ENCODE measurements around the gene SMIM8. TPM values are rescaled to one million over a fixed set of nuclear protein-coding genes. Genes with fewer than 3 reads are reported as not detected.
A peak's percentile ranks its signal among the peaks of the same experiment; 100 is the strongest.

The SMIM8 gene
- total and polyA plus RNA-seq, 4 donors: 2.6 to 23.2 (median 8.1) TPM

DNA sequence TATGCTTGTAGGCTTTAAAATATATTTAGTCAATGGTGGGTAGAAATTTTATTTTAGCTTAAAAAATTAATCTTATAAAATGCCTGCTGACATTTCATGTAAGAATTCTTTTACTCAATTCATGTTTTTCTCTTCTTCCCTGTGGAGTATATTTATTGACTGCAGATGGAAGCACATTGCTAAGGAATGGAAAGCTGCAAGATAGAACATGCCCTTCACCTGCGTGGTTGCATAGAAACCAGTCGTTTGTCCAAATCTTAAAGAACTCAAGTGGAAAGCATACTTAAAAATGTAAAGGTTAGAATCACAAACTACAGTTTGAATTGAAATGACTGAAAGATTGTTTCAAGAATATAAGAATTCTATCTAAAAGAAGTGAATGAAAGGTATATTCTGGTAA is 52.9 kb downstream of the SMIM8 start:
- WGBS, 2 donors: 81 to 87% methylated on average over 2 of the region's 2 CpGs
- TF ChIP-seq, protein P1, sequence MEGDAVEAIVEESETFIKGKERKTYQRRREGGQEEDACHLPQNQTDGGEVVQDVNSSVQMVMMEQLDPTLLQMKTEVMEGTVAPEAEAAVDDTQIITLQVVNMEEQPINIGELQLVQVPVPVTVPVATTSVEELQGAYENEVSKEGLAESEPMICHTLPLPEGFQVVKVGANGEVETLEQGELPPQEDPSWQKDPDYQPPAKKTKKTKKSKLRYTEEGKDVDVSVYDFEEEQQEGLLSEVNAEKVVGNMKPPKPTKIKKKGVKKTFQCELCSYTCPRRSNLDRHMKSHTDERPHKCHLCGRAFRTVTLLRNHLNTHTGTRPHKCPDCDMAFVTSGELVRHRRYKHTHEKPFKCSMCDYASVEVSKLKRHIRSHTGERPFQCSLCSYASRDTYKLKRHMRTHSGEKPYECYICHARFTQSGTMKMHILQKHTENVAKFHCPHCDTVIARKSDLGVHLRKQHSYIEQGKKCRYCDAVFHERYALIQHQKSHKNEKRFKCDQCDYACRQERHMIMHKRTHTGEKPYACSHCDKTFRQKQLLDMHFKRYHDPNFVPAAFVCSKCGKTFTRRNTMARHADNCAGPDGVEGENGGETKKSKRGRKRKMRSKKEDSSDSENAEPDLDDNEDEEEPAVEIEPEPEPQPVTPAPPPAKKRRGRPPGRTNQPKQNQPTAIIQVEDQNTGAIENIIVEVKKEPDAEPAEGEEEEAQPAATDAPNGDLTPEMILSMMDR (IDR thresholded peaks at IDR 0.05; ENCODE audit: control extremely low read depth, extremely low read depth): no peak
- Histone ChIP-seq H3K27me3 (ENCODE audit: control insufficient read depth in 3 of 3, insufficient read depth in 3 of 3, low read length in 2 of 3) (no peaks in the 10 kb centered on the region), H3K9me3 (ENCODE audit: control insufficient read depth in 4 of 4, insufficient read depth in 3 of 4, low read length in 3 of 4) (no peaks in the 10 kb centered on the region), H3K4me3 (no peak overlapping the region), H3K9ac (ENCODE audit: insufficient read depth in 1 of 2, low read length in 2 of 2) (no peak overlapping the region), H3K27ac (ENCODE audit: low read depth in 1 of 2, low read length in 1 of 2) (no peak overlapping the region), H3K36me3 (ENCODE audit: control insufficient read depth in 4 of 4, insufficient read depth in 4 of 4, low read length in 4 of 4) (no peaks in the 10 kb centered on the region), H3K4me1 (ENCODE audit: control insufficient read depth in 5 of 5, insufficient read depth in 5 of 5, low read length in 5 of 5) (no peaks in the 10 kb centered on the region)
- DNase-seq (peak in 1 of 3 donors; percentile 11), ATAC-seq (ENCODE audit: insufficient read depth, low FRiP score) (no peak)

DNA sequence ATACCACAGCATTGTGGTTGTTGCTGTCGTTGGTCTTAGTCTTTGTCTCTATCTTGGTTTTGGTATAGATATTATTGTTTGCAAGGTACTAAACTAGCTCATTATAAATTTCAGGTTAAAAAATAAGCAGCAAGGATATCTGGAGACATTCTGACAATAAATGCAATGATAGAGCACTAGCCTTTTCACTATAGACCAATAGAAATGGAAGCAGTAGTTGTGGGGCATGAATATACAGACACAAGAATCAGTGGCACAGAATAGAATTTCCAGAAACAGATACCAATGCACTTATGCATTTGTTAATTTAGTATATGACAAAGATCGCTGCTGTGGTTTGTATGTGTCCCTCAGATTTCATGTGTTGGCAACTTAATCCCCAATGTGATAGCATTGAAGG is 54.3 kb downstream of the SMIM8 start:
- Histone ChIP-seq H3K9me3 (ENCODE audit: control insufficient read depth in 4 of 4, insufficient read depth in 3 of 4, low read length in 3 of 4) (no peaks in the 10 kb centered on the region), H3K4me1 (ENCODE audit: control insufficient read depth in 5 of 5, insufficient read depth in 5 of 5, low read length in 5 of 5) (no peaks in the 10 kb centered on the region), H3K36me3 (ENCODE audit: control insufficient read depth in 4 of 4, insufficient read depth in 4 of 4, low read length in 4 of 4) (no peaks in the 10 kb centered on the region), H3K27me3 (ENCODE audit: control insufficient read depth in 3 of 3, insufficient read depth in 3 of 3, low read length in 2 of 3) (no peaks in the 10 kb centered on the region), H3K9ac (ENCODE audit: insufficient read depth in 1 of 2, low read length in 2 of 2) (no peak overlapping the region), H3K4me3 (no peak overlapping the region), H3K27ac (ENCODE audit: low read depth in 1 of 2, low read length in 1 of 2) (no peak overlapping the region)
- DNase-seq: no peak
- ATAC-seq (ENCODE audit: insufficient read depth, low FRiP score): no peak
- WGBS, 2 donors: 94 to 97% methylated on average over 2 of the region's 2 CpGs
- TF ChIP-seq, protein P1 (IDR thresholded peaks at IDR 0.05; ENCODE audit: control extremely low read depth, extremely low read depth): no peak

DNA sequence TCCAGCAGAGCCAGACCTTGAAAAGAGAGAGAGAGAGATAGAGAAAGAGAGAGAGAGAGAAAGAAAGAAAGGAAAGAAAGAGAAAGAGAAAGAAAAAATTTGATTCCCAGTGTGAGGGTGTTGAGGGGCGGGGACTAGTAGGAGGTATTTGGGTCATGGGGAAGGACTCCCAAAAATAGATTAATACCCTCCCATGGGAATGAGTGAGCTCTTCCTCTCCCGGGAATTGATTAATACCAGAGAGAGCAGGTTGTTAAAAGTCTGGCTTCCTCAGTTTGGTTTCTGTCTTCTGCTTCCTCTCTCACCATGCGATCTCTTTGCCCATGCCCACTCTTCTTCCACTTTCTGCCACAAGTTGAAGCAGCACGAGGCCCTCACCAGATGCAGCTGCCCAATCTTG is 56.6 kb downstream of the SMIM8 start:
- TF ChIP-seq, protein P1 (IDR thresholded peaks at IDR 0.05; ENCODE audit: control extremely low read depth, extremely low read depth): no peak
- Histone ChIP-seq H3K9me3 (ENCODE audit: control insufficient read depth in 4 of 4, insufficient read depth in 3 of 4, low read length in 3 of 4) (no peaks in the 10 kb centered on the region), H3K4me3 (no peak overlapping the region), H3K4me1 (ENCODE audit: control insufficient read depth in 5 of 5, insufficient read depth in 5 of 5, low read length in 5 of 5) (no peaks in the 10 kb centered on the region), H3K27me3 (ENCODE audit: control insufficient read depth in 3 of 3, insufficient read depth in 3 of 3, low read length in 2 of 3) (no peaks in the 10 kb centered on the region), H3K9ac (ENCODE audit: insufficient read depth in 1 of 2, low read length in 2 of 2) (no peak overlapping the region), H3K36me3 (ENCODE audit: control insufficient read depth in 4 of 4, insufficient read depth in 4 of 4, low read length in 4 of 4) (no peaks in the 10 kb centered on the region), H3K27ac (ENCODE audit: low read depth in 1 of 2, low read length in 1 of 2) (no peak overlapping the region)
- WGBS, 2 donors: 60 to 70% methylated on average over 4 of the region's 4 CpGs
- DNase-seq: no peak
- no peak for ATAC-seq (ENCODE audit: insufficient read depth, low FRiP score)

DNA sequence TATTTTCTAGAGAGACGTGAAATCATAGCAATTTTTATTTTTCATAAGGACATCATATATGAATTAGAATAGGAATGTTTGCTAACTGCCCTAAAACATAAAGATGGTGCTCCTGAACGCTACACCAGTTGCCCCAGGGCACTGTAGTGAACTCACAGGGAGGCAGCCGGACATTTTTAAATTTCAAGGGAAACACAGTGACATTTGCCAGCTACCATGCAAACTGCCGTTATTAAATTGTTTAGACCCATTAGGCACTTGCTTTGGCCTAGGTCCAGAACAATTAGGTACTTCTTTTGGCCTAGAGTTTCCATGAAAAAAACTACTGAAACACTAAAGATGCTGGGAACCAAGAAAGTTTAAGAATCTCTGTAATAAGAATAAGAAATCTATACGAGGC is 60.5 kb downstream of the SMIM8 start:
- DNase-seq: no peak
- Histone ChIP-seq H3K9ac (ENCODE audit: insufficient read depth in 1 of 2, low read length in 2 of 2) (no peak overlapping the region), H3K27me3 (ENCODE audit: control insufficient read depth in 3 of 3, insufficient read depth in 3 of 3, low read length in 2 of 3) (no peaks in the 10 kb centered on the region), H3K9me3 (ENCODE audit: control insufficient read depth in 4 of 4, insufficient read depth in 3 of 4, low read length in 3 of 4) (no peaks in the 10 kb centered on the region), H3K27ac (ENCODE audit: low read depth in 1 of 2, low read length in 1 of 2) (no peak overlapping the region), H3K4me1 (ENCODE audit: control insufficient read depth in 5 of 5, insufficient read depth in 5 of 5, low read length in 5 of 5) (no peaks in the 10 kb centered on the region), H3K36me3 (ENCODE audit: control insufficient read depth in 4 of 4, insufficient read depth in 4 of 4, low read length in 4 of 4) (peaks cover 0 to 3% (median 0%) of the 10 kb centered on the region in 4 donors), H3K4me3 (no peak overlapping the region)
- WGBS, 2 donors: 90 to 93% methylated on average over 5 of the region's 5 CpGs
- no peak for ATAC-seq (ENCODE audit: insufficient read depth, low FRiP score)
- TF ChIP-seq, protein P1 (IDR thresholded peaks at IDR 0.05; ENCODE audit: control extremely low read depth, extremely low read depth): no peak

Data from lung (tissue), 12 donors.